SK-N-SH treated with all-trans-retinoic acid at 6 μM for 48 hours (cell line): ENCODE measurements around the gene AP1S2.

ENCODE experiments used
- ATAC-seq: fragments of 200-7000 bp; cut with Tn5 transposase; 3 replicates; pipeline ENCODE4 v1.9.1; 2020; ENCODE audit warnings: mild to moderate bottlenecking, moderate library complexity
- ARNTL ChIP-seq: fragments of 450-650 bp; formaldehyde crosslinking; IDR thresholded peaks from 2 replicates; pipeline ENCODE4 v1.5.0; 2020; ENCODE audit warnings: low read depth, mild to moderate bottlenecking, moderate library complexity, borderline replicate concordance
- BACH2 ChIP-seq: fragments of 250-450 bp; sonication (Bioruptor Pico); IDR thresholded peaks from 2 replicates; pipeline ENCODE4 v1.9.0; 2021; ENCODE audit warnings: mild to moderate bottlenecking, borderline replicate concordance
- CSRNP3 ChIP-seq: fragments of 250-450 bp; sonication (Bioruptor Pico); IDR thresholded peaks from 2 replicates; pipeline ENCODE4 v1.5.1; 2021; ENCODE audit warnings: mild to moderate bottlenecking, moderate library complexity
- ESRRG ChIP-seq: fragments of 250-450 bp; sonication (Bioruptor Pico); IDR thresholded peaks from 2 replicates; pipeline ENCODE4 v1.6.1; 2021; ENCODE audit warnings: mild to moderate bottlenecking
- GLIS3 ChIP-seq: fragments of 250-450 bp; sonication (Bioruptor Pico); IDR thresholded peaks from 2 replicates; pipeline ENCODE4 v1.5.0; 2020; ENCODE audit warnings: mild to moderate bottlenecking, moderate library complexity
- ISL1 ChIP-seq: fragments of 250-450 bp; sonication (Bioruptor Pico); IDR thresholded peaks from 2 replicates; pipeline ENCODE4 v2.1.2; 2022; ENCODE audit warnings: mild to moderate bottlenecking, moderate library complexity
- OSR1 ChIP-seq: fragments of 250-450 bp; sonication (Bioruptor Pico); IDR thresholded peaks from 2 replicates; pipeline ENCODE4 v1.8.0; 2022; ENCODE audit warnings: moderate library complexity, mild to moderate bottlenecking, inconsistent platforms
- PATZ1 ChIP-seq: fragments of 250-450 bp; sonication (Bioruptor Pico); IDR thresholded peaks from 2 replicates; pipeline ENCODE4 v1.8.0; 2020; ENCODE audit warnings: mild to moderate bottlenecking, moderate library complexity, borderline replicate concordance
- PPARA ChIP-seq: fragments of 250-450 bp; sonication (Bioruptor Pico); IDR thresholded peaks from 2 replicates; pipeline ENCODE4 v1.5.0; 2020; ENCODE audit warnings: mild to moderate bottlenecking, borderline replicate concordance
- SNAI2 ChIP-seq: fragments of 250-450 bp; sonication (Bioruptor Pico); IDR thresholded peaks from 2 replicates; pipeline ENCODE4 v1.5.0; 2020; ENCODE audit warnings: mild to moderate bottlenecking, moderate library complexity
- TCF4 ChIP-seq: fragments of 250-450 bp; sonication (Bioruptor Pico); IDR thresholded peaks from 2 replicates; pipeline ENCODE4 v1.8.0; 2021; ENCODE audit warnings: mild to moderate bottlenecking, moderate library complexity, borderline replicate concordance
- ZC3H10 ChIP-seq: fragments of 250-450 bp; sonication (Bioruptor Pico); IDR thresholded peaks from 2 replicates; pipeline ENCODE4 v1.5.1; 2021; ENCODE audit warnings: mild to moderate bottlenecking, moderate library complexity
- ZFP3 ChIP-seq: fragments of 250-450 bp; sonication (Bioruptor Pico); IDR thresholded peaks from 2 replicates; pipeline ENCODE4 v1.5.0; 2020; ENCODE audit warnings: mild to moderate bottlenecking, moderate library complexity
- ZFP30 ChIP-seq: fragments of 450-650 bp; formaldehyde crosslinking; IDR thresholded peaks from 2 replicates; pipeline ENCODE4 v1.5.0; 2022; ENCODE audit warnings: mild to moderate bottlenecking, moderate library complexity
- ZNF565 ChIP-seq: fragments of 450-650 bp; formaldehyde crosslinking; conservative IDR thresholded peaks from 2 replicates; pipeline ENCODE4 v1.5.0; 2020; ENCODE audit warnings: low read depth, mild to moderate bottlenecking, moderate library complexity
- ZNF70 ChIP-seq: fragments of 450-650 bp; formaldehyde crosslinking; IDR thresholded peaks from 2 replicates; pipeline ENCODE4 v1.5.0; 2020; ENCODE audit warnings: mild to moderate bottlenecking, moderate library complexity
- ZNF8 ChIP-seq: fragments of 450-650 bp; formaldehyde crosslinking; IDR thresholded peaks from 2 replicates; pipeline ENCODE4 v1.5.0; 2020; ENCODE audit warnings: mild to moderate bottlenecking, moderate library complexity
- TF ChIP-seq, protein P1 (sequence below): fragments of 250-450 bp; sonication (Bioruptor Pico); IDR thresholded peaks from 2 replicates; pipeline ENCODE4 v1.8.0; 2021; ENCODE audit warnings: low read depth, mild to moderate bottlenecking, moderate library complexity, borderline replicate concordance
- TF ChIP-seq, protein P2 (sequence below): fragments of 250-450 bp; sonication (Bioruptor Pico); IDR thresholded peaks from 2 replicates; pipeline ENCODE4 v1.5.1; 2020; ENCODE audit warnings: low read depth, mild to moderate bottlenecking, moderate library complexity

AP1S2 gene

DNA sequence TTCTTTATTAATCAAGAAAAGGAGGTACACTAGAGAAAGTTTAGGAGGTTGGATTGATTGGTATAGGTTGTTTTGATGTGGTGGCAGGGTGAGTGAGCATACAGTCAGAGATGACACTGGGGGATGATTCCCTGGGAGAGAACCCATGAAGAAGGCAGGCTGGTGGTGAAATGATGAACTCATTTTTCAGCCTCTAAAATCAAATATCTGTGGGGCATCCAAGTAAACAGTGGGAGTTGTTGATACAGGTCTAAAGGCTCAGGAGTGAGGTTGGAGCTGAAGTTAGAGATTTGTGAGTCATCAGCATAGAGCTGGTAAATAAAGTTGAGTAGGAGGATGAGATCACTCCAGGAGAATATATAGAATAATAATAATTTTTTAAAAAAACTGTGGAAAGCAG, 10.0 kb upstream of the AP1S2 start:
- TF ChIP-seq, protein P1, sequence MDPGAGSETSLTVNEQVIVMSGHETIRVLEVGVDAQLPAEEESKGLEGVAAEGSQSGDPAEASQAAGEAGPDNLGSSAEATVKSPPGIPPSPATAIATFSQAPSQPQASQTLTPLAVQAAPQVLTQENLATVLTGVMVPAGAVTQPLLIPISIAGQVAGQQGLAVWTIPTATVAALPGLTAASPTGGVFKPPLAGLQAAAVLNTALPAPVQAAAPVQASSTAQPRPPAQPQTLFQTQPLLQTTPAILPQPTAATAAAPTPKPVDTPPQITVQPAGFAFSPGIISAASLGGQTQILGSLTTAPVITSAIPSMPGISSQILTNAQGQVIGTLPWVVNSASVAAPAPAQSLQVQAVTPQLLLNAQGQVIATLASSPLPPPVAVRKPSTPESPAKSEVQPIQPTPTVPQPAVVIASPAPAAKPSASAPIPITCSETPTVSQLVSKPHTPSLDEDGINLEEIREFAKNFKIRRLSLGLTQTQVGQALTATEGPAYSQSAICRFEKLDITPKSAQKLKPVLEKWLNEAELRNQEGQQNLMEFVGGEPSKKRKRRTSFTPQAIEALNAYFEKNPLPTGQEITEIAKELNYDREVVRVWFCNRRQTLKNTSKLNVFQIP: no peak
- no peak for TF ChIP-seq ESRRG
- no peak for TF ChIP-seq ZNF565
- TF ChIP-seq OSR1 (CRISPR knock-in tag): no peak
- TF ChIP-seq ZC3H10 (CRISPR knock-in tag): no peak
- no peak for TF ChIP-seq ZFP30 (CRISPR knock-in tag)
- TF ChIP-seq, protein P2, sequence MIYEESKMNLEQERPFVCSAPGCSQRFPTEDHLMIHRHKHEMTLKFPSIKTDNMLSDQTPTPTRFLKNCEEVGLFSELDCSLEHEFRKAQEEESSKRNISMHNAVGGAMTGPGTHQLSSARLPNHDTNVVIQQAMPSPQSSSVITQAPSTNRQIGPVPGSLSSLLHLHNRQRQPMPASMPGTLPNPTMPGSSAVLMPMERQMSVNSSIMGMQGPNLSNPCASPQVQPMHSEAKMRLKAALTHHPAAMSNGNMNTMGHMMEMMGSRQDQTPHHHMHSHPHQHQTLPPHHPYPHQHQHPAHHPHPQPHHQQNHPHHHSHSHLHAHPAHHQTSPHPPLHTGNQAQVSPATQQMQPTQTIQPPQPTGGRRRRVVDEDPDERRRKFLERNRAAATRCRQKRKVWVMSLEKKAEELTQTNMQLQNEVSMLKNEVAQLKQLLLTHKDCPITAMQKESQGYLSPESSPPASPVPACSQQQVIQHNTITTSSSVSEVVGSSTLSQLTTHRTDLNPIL (CRISPR knock-in tag): no peak
- TF ChIP-seq ARNTL (CRISPR knock-in tag): no peak
- TF ChIP-seq PATZ1 (CRISPR knock-in tag): no peak
- no peak for TF ChIP-seq TCF4 (CRISPR knock-in tag)
- TF ChIP-seq PPARA (CRISPR knock-in tag): no peak
- TF ChIP-seq ZFP3 (CRISPR knock-in tag): no peak
- no peak for TF ChIP-seq GLIS3
- no peak for TF ChIP-seq CSRNP3 (CRISPR knock-in tag)
- no peak; the same call in 2 of the 3 replicates for ATAC-seq

GRCh38 chrX:15864023-15864422, 9.4 kb upstream of the AP1S2 start:
- TF ChIP-seq ZNF565 (no peak), CSRNP3 (CRISPR knock-in tag) (no peak), ISL1 (no peak), SNAI2 (no peak), PATZ1 (CRISPR knock-in tag) (no peak), BACH2 (CRISPR knock-in tag) (no peak), OSR1 (CRISPR knock-in tag) (no peak), ZNF70 (CRISPR knock-in tag) (no peak), PPARA (CRISPR knock-in tag) (no peak), ARNTL (CRISPR knock-in tag) (no peak)
- TF ChIP-seq, protein P1: no peak
- ATAC-seq: no peak

DNA sequence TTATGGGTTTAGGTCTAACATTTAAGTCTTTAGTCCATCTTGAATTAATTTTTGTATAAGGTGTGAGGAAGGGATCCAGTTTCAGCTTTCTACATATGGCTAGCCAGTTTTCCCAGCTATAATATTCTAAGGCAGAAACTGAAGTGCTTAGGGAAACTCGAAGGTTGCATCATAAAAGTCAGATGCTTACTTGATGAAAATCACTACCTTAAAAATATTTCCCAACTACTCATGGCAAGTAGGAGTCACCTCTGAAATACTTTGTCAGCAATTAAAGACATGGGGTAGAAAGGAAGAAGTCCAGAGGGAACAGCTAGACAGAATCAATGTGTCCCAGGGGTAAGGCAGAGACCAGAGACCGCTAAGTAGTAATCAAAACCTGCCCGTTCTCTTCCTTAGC, 6.3 kb upstream of the AP1S2 start:
- ATAC-seq: no peak
- TF ChIP-seq ISL1: no peak
- TF ChIP-seq PPARA (CRISPR knock-in tag): no peak
- no peak for TF ChIP-seq PATZ1 (CRISPR knock-in tag)
- TF ChIP-seq ZNF565: no peak
- TF ChIP-seq ZNF8 (CRISPR knock-in tag): no peak
- TF ChIP-seq, protein P1: no peak
- TF ChIP-seq CSRNP3 (CRISPR knock-in tag): no peak
- no peak for TF ChIP-seq OSR1 (CRISPR knock-in tag)
- TF ChIP-seq ARNTL (CRISPR knock-in tag): no peak
- no peak for TF ChIP-seq GLIS3
- TF ChIP-seq, all 23 proteins: peak for 0
